ENCODE data around the gene OCIAD1. TPM values are rescaled to one million over a fixed set of nuclear protein-coding genes. Genes with fewer than 3 reads are reported as not detected.

The OCIAD1 gene
- total RNA-seq, 1 experiment from 2014 or later: 163 TPM

- no peaks in the 10 kb centered on the region for H3K27me3 ChIP-seq (ENCODE audit: insufficient read depth, low read length)
- POLR2A ChIA-PET: interaction anchor here (1.1 kb wide), 1 partner anchor 21 kb away, joined by 10 read pairs; the partner anchor contains the start of gene FRYL
- no peaks in the 10 kb centered on the region for H3K79me2 ChIP-seq (ENCODE audit: insufficient read depth, low read length)
- H3K9me2 ChIP-seq (ENCODE audit: insufficient read depth): no peaks in the 10 kb centered on the region
- RAD21 ChIA-PET (ENCODE audit: low non-redundant PET in 1 of 2, low total read pairs in 2 of 2, uncharacterized antibody in 2 of 2, unreplicated experiment in 2 of 2): no interaction called here
- H3K36me3 ChIP-seq (ENCODE audit: control insufficient read depth in 1 of 2, insufficient read depth in 2 of 2, low read length in 2 of 2): no peaks in the 10 kb centered on the region
- BruUV-seq (replicated peaks): no TSS peak
- TF ChIP-seq, protein P1, sequence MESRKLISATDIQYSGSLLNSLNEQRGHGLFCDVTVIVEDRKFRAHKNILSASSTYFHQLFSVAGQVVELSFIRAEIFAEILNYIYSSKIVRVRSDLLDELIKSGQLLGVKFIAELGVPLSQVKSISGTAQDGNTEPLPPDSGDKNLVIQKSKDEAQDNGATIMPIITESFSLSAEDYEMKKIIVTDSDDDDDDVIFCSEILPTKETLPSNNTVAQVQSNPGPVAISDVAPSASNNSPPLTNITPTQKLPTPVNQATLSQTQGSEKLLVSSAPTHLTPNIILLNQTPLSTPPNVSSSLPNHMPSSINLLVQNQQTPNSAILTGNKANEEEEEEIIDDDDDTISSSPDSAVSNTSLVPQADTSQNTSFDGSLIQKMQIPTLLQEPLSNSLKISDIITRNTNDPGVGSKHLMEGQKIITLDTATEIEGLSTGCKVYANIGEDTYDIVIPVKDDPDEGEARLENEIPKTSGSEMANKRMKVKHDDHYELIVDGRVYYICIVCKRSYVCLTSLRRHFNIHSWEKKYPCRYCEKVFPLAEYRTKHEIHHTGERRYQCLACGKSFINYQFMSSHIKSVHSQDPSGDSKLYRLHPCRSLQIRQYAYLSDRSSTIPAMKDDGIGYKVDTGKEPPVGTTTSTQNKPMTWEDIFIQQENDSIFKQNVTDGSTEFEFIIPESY (IDR thresholded peaks at IDR 0.05; ENCODE audit: extremely low read depth, insufficient replicate concordance, low read length): no peak
- TF ChIP-seq RAD21 (IDR thresholded peaks at IDR 0.05; ENCODE audit: low read depth): peak; percentile 13; the same call in 1 of the 2 replicates
- peak; percentile 47; the same call in 1 of the 2 replicates for ATAC-seq
- no peaks in the 10 kb centered on the region for H3K9me3 ChIP-seq (ENCODE audit: control insufficient read depth in 1 of 2, insufficient read depth in 1 of 2, low read depth in 1 of 2, low read length in 2 of 2)
- intact Hi-C loops (cut with micrococcal nuclease): no loop called here
- DNase-seq (ENCODE audit: low read depth, low spot score): no peak
- H3K4me2 ChIP-seq (ENCODE audit: low read length): no peak overlapping the region
- H3K4me1 ChIP-seq (ENCODE audit: control insufficient read depth in 1 of 2, insufficient read depth in 2 of 2, low read length in 2 of 2): peaks cover 8 to 15% of the 10 kb centered on the region in 2 experiments; a peak in 3 of 4 replicates
- no peak overlapping the region for H3K9ac ChIP-seq (ENCODE audit: low read length)
- no peak overlapping the region for H3K27ac ChIP-seq (ENCODE audit: low read depth, low read length)
- no peak overlapping the region for H3K4me3 ChIP-seq (replicated peaks in 1 of 2; ENCODE audit: low read depth in 1 of 2, low read length in 2 of 2)
- H2AFZ ChIP-seq (ENCODE audit: low read depth, low read length, poor library complexity, severe bottlenecking): peak overlapping the region; percentile 99
- no peaks in the 10 kb centered on the region for H4K20me1 ChIP-seq (ENCODE audit: insufficient read depth)
- CTCF ChIA-PET: no interaction called here
Measured at GRCh38 chr4:48801016-48801715, 29.7 kb upstream of the OCIAD1 start.

DNA sequence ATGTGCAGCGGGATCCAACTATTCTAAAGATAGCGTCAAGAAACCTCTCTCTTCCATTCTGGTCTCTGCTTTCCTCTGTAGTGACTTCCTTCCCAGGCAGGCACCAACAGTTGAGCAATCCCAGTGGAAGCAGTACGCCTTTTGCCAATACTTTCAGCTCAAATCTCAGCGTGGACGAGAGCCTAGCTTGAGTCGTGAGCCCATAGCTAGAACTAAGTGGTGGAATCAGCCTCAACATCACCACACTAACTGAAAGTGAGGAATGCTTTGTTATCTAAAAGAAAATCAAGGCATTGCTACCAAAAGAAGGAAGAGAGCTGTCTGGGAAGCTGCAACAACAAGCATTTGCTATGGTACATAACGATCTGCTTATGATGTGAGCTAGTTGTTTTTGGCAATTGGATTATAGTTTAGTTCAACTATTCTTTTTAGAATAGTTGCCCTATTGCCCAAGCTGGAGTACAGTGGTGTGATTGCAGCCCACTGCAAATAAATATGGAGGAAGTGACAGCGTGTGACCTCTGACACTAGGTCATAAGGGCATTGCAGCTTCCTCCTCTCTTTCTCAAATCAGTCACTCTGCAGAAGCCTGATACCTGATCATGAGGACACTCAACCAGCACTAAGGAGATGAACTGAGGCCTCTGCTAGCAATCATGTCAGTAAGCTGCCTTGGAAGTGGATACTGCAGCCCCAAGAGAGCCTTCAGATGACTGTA, 26.1 kb upstream of the OCIAD1 start:
- Histone ChIP-seq H3K27ac (ENCODE audit: low read depth, low read length) (no peak overlapping the region), H2AFZ (ENCODE audit: low read depth, low read length, poor library complexity, severe bottlenecking) (peak overlapping the region; percentile 35), H3K36me3 (ENCODE audit: control insufficient read depth in 1 of 2, insufficient read depth in 2 of 2, low read length in 2 of 2) (no peaks in the 10 kb centered on the region), H3K4me3 (replicated peaks in 1 of 2; ENCODE audit: low read depth in 1 of 2, low read length in 2 of 2) (no peak overlapping the region), H3K9me2 (ENCODE audit: insufficient read depth) (no peaks in the 10 kb centered on the region), H3K4me1 (ENCODE audit: control insufficient read depth in 1 of 2, insufficient read depth in 2 of 2, low read length in 2 of 2) (peaks cover 8 to 15% of the 10 kb centered on the region in 2 experiments; a peak in 3 of 4 replicates), H3K79me2 (ENCODE audit: insufficient read depth, low read length) (no peaks in the 10 kb centered on the region), H3K4me2 (ENCODE audit: low read length) (no peak overlapping the region), H3K27me3 (ENCODE audit: insufficient read depth, low read length) (no peaks in the 10 kb centered on the region), H4K20me1 (ENCODE audit: insufficient read depth) (no peaks in the 10 kb centered on the region), H3K9me3 (ENCODE audit: control insufficient read depth in 1 of 2, insufficient read depth in 1 of 2, low read depth in 1 of 2, low read length in 2 of 2) (no peaks in the 10 kb centered on the region), H3K9ac (ENCODE audit: low read length) (no peak overlapping the region)
- CTCF ChIA-PET: no interaction called here
- DNase-seq (ENCODE audit: low read depth, low spot score) (no peak), ATAC-seq (no peak)
- POLR2A ChIA-PET: no interaction called here
- BruUV-seq (replicated peaks): no TSS peak
- TF ChIP-seq SP1 (IDR thresholded peaks at IDR 0.05; ENCODE audit: low read depth): no peak
- no peak for TF ChIP-seq CBX3 (IDR thresholded peaks at IDR 0.05; ENCODE audit: low read depth)
- TF ChIP-seq POLR2AphosphoS5 (IDR thresholded peaks at IDR 0.05; ENCODE audit: low read depth, low read length): no peak
- TF ChIP-seq ATF3 (IDR thresholded peaks at IDR 0.05): no peak
- RAD21 ChIA-PET (ENCODE audit: low non-redundant PET in 1 of 2, low total read pairs in 2 of 2, uncharacterized antibody in 2 of 2, unreplicated experiment in 2 of 2): no interaction called here
- intact Hi-C loops (cut with micrococcal nuclease): no loop called here

All from HCT116 (cell line).